ENCODE data around the gene SMCP. TPM values are rescaled to one million over a fixed set of nuclear protein-coding genes. Genes with fewer than 3 reads are reported as not detected.

SMCP gene
- polyA plus RNA-seq (2011; rRNA removed) (not detected in 2 replicates), polyA plus RNA-seq (2017; fragmentation: RNase III; extraction: RNeasy Plus Mini Kit Qiagen cat#74134 plus additional on column Dnase treatment) (not detected in 3 replicates), polyA minus RNA-seq (2011; rRNA and poly(A)+ RNA removed) (not detected in 2 replicates)
- not detected in 2 replicates for polyA plus RNA-seq (2012; cell fraction: cytosol; rRNA removed)
- polyA plus RNA-seq (2012; cell fraction: nucleus; rRNA removed): not detected in 2 replicates

GRCh38 chr1:152878042-152878441, at the start of gene SMCP:
SMCP (plus strand) TSS chr1:152878322; CDS start chr1:152884423, 6,101 bp downstream.
- WGBS (ENCODE audit: missing lambda C conversion rate): 6% methylated on average over 1 of the region's 1 CpG
- CTCF ChIA-PET: interaction anchor here (1.4 kb wide), 2 partner anchors 11 to 322 kb away, joined by 3 read pairs; no protein-coding TSS in a partner anchor
- Histone ChIP-seq H3K9me3 (no peaks in the 10 kb centered on the region), H3K27ac (no peak within 1 kb of the TSS), H3K4me2 (no peak within 1 kb of the TSS), H3K4me1 (no peaks in the 10 kb centered on the region), H3K4me3 (no peak within 1 kb of the TSS)
- no peak for FAIRE-seq
- POLR2A ChIA-PET: no interaction called here
- no peak for ATAC-seq
- TF ChIP-seq CEBPB (IDR thresholded peaks at IDR 0.05) (no peak), MAX (IDR thresholded peaks at IDR 0.05) (no peak), NFE2L2 (conservative IDR thresholded peaks at IDR 0.05; ENCODE audit: low read length) (no peak), RAD21 (conservative IDR thresholded peaks at IDR 0.05 in 1 of 2, IDR thresholded peaks at IDR 0.05 in 1 of 2) (peak in 1 of 2 experiments; percentile 12; a peak in 1 of 5 replicates), SREBF2 (IDR thresholded peaks at IDR 0.05) (no peak), HOXA7 (CRISPR knock-in tag; IDR thresholded peaks at IDR 0.05) (no peak)
- DNase-seq (ENCODE audit: low read depth in 1 of 2, low spot score in 1 of 2): peak in 1 of 2 experiments; percentile 9

GRCh38 chr1:152836870-152837269, 41.3 kb upstream of the SMCP start:
- CTCF ChIA-PET: no interaction called here
- 0% methylated on average over 2 of the region's 2 CpGs for WGBS (ENCODE audit: missing lambda C conversion rate)
- no peak overlapping the region for H3K27ac ChIP-seq
- FAIRE-seq: no peak
- TF ChIP-seq ZNF302 (CRISPR knock-in tag; IDR thresholded peaks at IDR 0.05): no peak
- no peak for TF ChIP-seq SREBF2 (IDR thresholded peaks at IDR 0.05)
- no peak for TF ChIP-seq ATOH8 (CRISPR knock-in tag; IDR thresholded peaks at IDR 0.05; ENCODE audit: low read depth)
- TF ChIP-seq RFX5 (IDR thresholded peaks at IDR 0.05): no peak
- no peak for TF ChIP-seq JUNB (IDR thresholded peaks at IDR 0.05)
- no peak for TF ChIP-seq HES2 (IDR thresholded peaks at IDR 0.05)
- TF ChIP-seq HOXA7 (CRISPR knock-in tag; IDR thresholded peaks at IDR 0.05): no peak
- no peak for TF ChIP-seq ELK1 (IDR thresholded peaks at IDR 0.05; ENCODE audit: low read depth, low read length)
- no peak for TF ChIP-seq POLR2AphosphoS2 (conservative IDR thresholded peaks at IDR 0.05; ENCODE audit: low read length)
- no peak for TF ChIP-seq SMC3 (IDR thresholded peaks at IDR 0.05)
- TF ChIP-seq PHF8 (IDR thresholded peaks at IDR 0.05; ENCODE audit: borderline replicate concordance, low read depth): no peak
- TF ChIP-seq ZFP36 (IDR thresholded peaks at IDR 0.05; ENCODE audit: borderline replicate concordance, partially characterized antibody): no peak
- no peak for TF ChIP-seq CBX2 (IDR thresholded peaks at IDR 0.05; ENCODE audit: borderline replicate concordance, low read depth)
- no peak for TF ChIP-seq KDM5A (IDR thresholded peaks at IDR 0.05)
- no peak for TF ChIP-seq POLR2A (IDR thresholded peaks at IDR 0.05; ENCODE audit: low read length)
- no peak for TF ChIP-seq KDM1A (IDR thresholded peaks at IDR 0.05; ENCODE audit: low read depth)
- TF ChIP-seq NFE2L2 (conservative IDR thresholded peaks at IDR 0.05; ENCODE audit: low read length): no peak
- TF ChIP-seq HMGXB4 (CRISPR knock-in tag; IDR thresholded peaks at IDR 0.05; ENCODE audit: borderline replicate concordance): no peak
- TF ChIP-seq HOXB13 (CRISPR knock-in tag; IDR thresholded peaks at IDR 0.05; ENCODE audit: low read depth): no peak
- TF ChIP-seq PBX3 (IDR thresholded peaks at IDR 0.05): no peak
- POLR2A ChIA-PET: no interaction called here
- no peak overlapping the region for H3K4me2 ChIP-seq
- no peak overlapping the region for H3K4me3 ChIP-seq
- ATAC-seq: no peak
- H3K4me1 ChIP-seq: no peaks in the 10 kb centered on the region
- no peak for DNase-seq (ENCODE audit: low read depth in 1 of 2, low spot score in 1 of 2)
- H3K9me3 ChIP-seq: no peaks in the 10 kb centered on the region

All from A549 (cell line).